Activated CD4-positive, alpha-beta memory T cell treated with anti-CD3 and anti-CD28 coated beads for 36 hours (primary cell): Measurements from ENCODE around the gene FIGNL2. TPM values are rescaled to one million over a fixed set of nuclear protein-coding genes. Genes with fewer than 3 reads are reported as not detected.

Source experiments
- CTCF ChIA-PET: fragments of 350-600 bp; sonication (Branson Sonifier 250); formaldehyde crosslinking; loops from one replicate; lab custom pipeline; 2021; ENCODE audit warnings: antibody characterized with exemption, inconsistent platforms; lab: Charles Lee
- POLR2A ChIA-PET: fragments of 350-600 bp; sonication (Branson Sonifier 250); formaldehyde crosslinking; loops from one replicate; lab custom pipeline; 2021; ENCODE audit warnings: antibody characterized with exemption; lab: Charles Lee
- DNase-seq: peaks from one replicate; pipeline ENCODE4 v3.0.0-alpha.2; 2020
- H3K27ac Mint-ChIP-seq: one replicate; pipeline ENCODE4 v1.8.0; 2021; ENCODE audit warnings: mixed read lengths
- H3K27me3 Mint-ChIP-seq: one replicate; pipeline ENCODE4 v1.8.0; 2021; ENCODE audit warnings: mixed read lengths
- H3K36me3 Mint-ChIP-seq: one replicate; pipeline ENCODE4 v1.8.0; 2021; ENCODE audit warnings: mixed read lengths
- H3K4me1 Mint-ChIP-seq: one replicate; pipeline ENCODE4 v1.8.0; 2021; ENCODE audit warnings: low read depth, mixed read lengths
- H3K4me3 Mint-ChIP-seq: one replicate; pipeline ENCODE4 v1.8.0; 2021; ENCODE audit warnings: mild to moderate bottlenecking, mixed read lengths
- H3K9me3 Mint-ChIP-seq: one replicate; pipeline ENCODE4 v1.8.0; 2021; ENCODE audit warnings: mixed read lengths
- intact Hi-C: fragments of 100-400 bp; cut with micrococcal nuclease; formaldehyde crosslinking; loops from one replicate; pipeline ENCODE4 v1.15.1; 2023
- total RNA-seq, 2 experiments: library from RNA; stranded (reverse); gene quantifications; one replicate each; pipeline ENCODE4 v1.2.3, GENCODE V29; 2021

FIGNL2 gene
- total RNA-seq, 2 experiments from 2014 or later, result 0.29 to 0.31 TPM

- intact Hi-C loops, result no loop called here
- ChIA-PET POLR2A (no interaction called here), CTCF (interaction anchor here (0.9 to 2.6 kb wide), 3 partner anchors 56 to 398 kb away, joined by 3 to 18 read pairs (median 3); no protein-coding TSS in a partner anchor)
- H3K27ac Mint-ChIP-seq, result no peak overlapping the region
- no peaks in the 10 kb centered on the region for H3K9me3 Mint-ChIP-seq
- H3K27me3 Mint-ChIP-seq, result peaks cover 3% of the 10 kb centered on the region
- no peak for DNase-seq
- H3K36me3 Mint-ChIP-seq, result no peaks in the 10 kb centered on the region
- H3K4me1 Mint-ChIP-seq, result peaks cover 19% of the 10 kb centered on the region
- no peak overlapping the region for H3K4me3 Mint-ChIP-seq
These were observed 29.8 kb downstream of the FIGNL2 start for GRCh38 chr12:51818566-51819300.

- POLR2A ChIA-PET, result no interaction called here
- no peaks in the 10 kb centered on the region for H3K36me3 Mint-ChIP-seq
- no peak for DNase-seq
- CTCF ChIA-PET, result no interaction called here
- H3K4me3 Mint-ChIP-seq, result no peak overlapping the region
- intact Hi-C loops, result no loop called here
- peaks cover 3% of the 10 kb centered on the region for H3K27me3 Mint-ChIP-seq
- H3K9me3 Mint-ChIP-seq, result no peaks in the 10 kb centered on the region
- peaks cover 17% of the 10 kb centered on the region for H3K4me1 Mint-ChIP-seq
- no peak overlapping the region for H3K27ac Mint-ChIP-seq
These were observed 30.4 kb downstream of the FIGNL2 start for GRCh38 chr12:51818086-51818485.

- CTCF ChIA-PET, result interaction anchor here (1.3 to 1.4 kb wide), 2 partner anchors 11 to 58 kb away, joined by 4 to 6 read pairs; no protein-coding TSS in a partner anchor
- no peak for DNase-seq
- H3K27me3 Mint-ChIP-seq, result peaks cover 3% of the 10 kb centered on the region
- peaks cover 13% of the 10 kb centered on the region for H3K4me1 Mint-ChIP-seq
- H3K4me3 Mint-ChIP-seq, result no peak overlapping the region
- H3K36me3 Mint-ChIP-seq, result no peaks in the 10 kb centered on the region
- POLR2A ChIA-PET, result no interaction called here
- intact Hi-C loops, result no loop called here
- no peaks in the 10 kb centered on the region for H3K9me3 Mint-ChIP-seq
- H3K27ac Mint-ChIP-seq, result no peak overlapping the region
These were observed 31.2 kb downstream of the FIGNL2 start for GRCh38 chr12:51817027-51817953.

GRCh38 chr12:51815571-51815970 lies 32.9 kb downstream of the FIGNL2 start:
- ChIA-PET POLR2A (no interaction called here), CTCF (interaction anchor here (1.8 to 2.1 kb wide), 2 partner anchors 394 to 396 kb away, joined by 5 to 8 read pairs; no protein-coding TSS in a partner anchor)
- Mint-ChIP-seq H3K36me3 (no peaks in the 10 kb centered on the region), H3K4me1 (peaks cover 13% of the 10 kb centered on the region), H3K27me3 (peaks cover 3% of the 10 kb centered on the region), H3K27ac (no peak overlapping the region), H3K4me3 (peak overlapping the region; percentile 54), H3K9me3 (no peaks in the 10 kb centered on the region)
- intact Hi-C loops, result no loop called here
- DNase-seq, result no peak

- Mint-ChIP-seq H3K9me3 (no peaks in the 10 kb centered on the region), H3K27ac (no peak overlapping the region), H3K36me3 (no peaks in the 10 kb centered on the region), H3K4me1 (peaks cover 8% of the 10 kb centered on the region), H3K27me3 (peaks cover 3% of the 10 kb centered on the region), H3K4me3 (peak overlapping the region; percentile 54)
- DNase-seq, result peak; percentile 78
- intact Hi-C loops, result no loop called here
- POLR2A ChIA-PET, result no interaction called here
- CTCF ChIA-PET, result interaction anchor here (0.7 to 3.4 kb wide), 16 partner anchors 9 to 395 kb away, joined by 3 to 31 read pairs (median 4); no protein-coding TSS in a partner anchor
These were observed 34.0 kb downstream of the FIGNL2 start for GRCh38 chr12:51814311-51815088.

- peaks cover 3% of the 10 kb centered on the region for H3K27me3 Mint-ChIP-seq
- no peaks in the 10 kb centered on the region for H3K36me3 Mint-ChIP-seq
- ChIA-PET CTCF (interaction anchor here (0.6 to 3.4 kb wide), 18 partner anchors 10 to 395 kb away, joined by 3 to 31 read pairs (median 4); no protein-coding TSS in a partner anchor), POLR2A (interaction anchor here (0.7 kb wide), 1 partner anchor 10 kb away, joined by 3 read pairs; no protein-coding TSS in a partner anchor)
- H3K4me3 Mint-ChIP-seq, result no peak overlapping the region
- DNase-seq, result no peak
- H3K27ac Mint-ChIP-seq, result no peak overlapping the region
- intact Hi-C loops, result no loop called here
- H3K4me1 Mint-ChIP-seq, result peaks cover 8% of the 10 kb centered on the region
- no peaks in the 10 kb centered on the region for H3K9me3 Mint-ChIP-seq
These were observed 34.6 kb downstream of the FIGNL2 start for GRCh38 chr12:51813931-51814310.

GRCh38 chr12:51812871-51813270 lies 35.6 kb downstream of the FIGNL2 start:
- H3K27ac Mint-ChIP-seq, result no peak overlapping the region
- H3K4me3 Mint-ChIP-seq, result no peak overlapping the region
- H3K4me1 Mint-ChIP-seq, result peaks cover 8% of the 10 kb centered on the region
- intact Hi-C loops, result no loop called here
- POLR2A ChIA-PET, result no interaction called here
- DNase-seq, result no peak
- CTCF ChIA-PET, result interaction anchor here (1.3 to 3.4 kb wide), 4 partner anchors 11 to 276 kb away, joined by 3 to 31 read pairs (median 6); no protein-coding TSS in a partner anchor
- H3K27me3 Mint-ChIP-seq, result peaks cover 3% of the 10 kb centered on the region
- H3K9me3 Mint-ChIP-seq, result no peaks in the 10 kb centered on the region
- H3K36me3 Mint-ChIP-seq, result no peaks in the 10 kb centered on the region

GRCh38 chr12:51811203-51812202 lies 37.0 kb downstream of the FIGNL2 start:
- DNase-seq, result no peak
- Mint-ChIP-seq H3K9me3 (no peaks in the 10 kb centered on the region), H3K27me3 (peaks cover 5% of the 10 kb centered on the region), H3K27ac (no peak overlapping the region), H3K4me3 (no peak overlapping the region), H3K4me1 (peaks cover 8% of the 10 kb centered on the region), H3K36me3 (no peaks in the 10 kb centered on the region)
- ChIA-PET POLR2A (no interaction called here), CTCF (interaction anchor here (3.4 kb wide), 1 partner anchor 12 kb away, joined by 31 read pairs; no protein-coding TSS in a partner anchor)
- intact Hi-C loops, result no loop called here

GRCh38 chr12:51809193-51809592 lies 39.3 kb downstream of the FIGNL2 start:
- Mint-ChIP-seq H3K4me1 (no peaks in the 10 kb centered on the region), H3K9me3 (no peaks in the 10 kb centered on the region), H3K4me3 (no peak overlapping the region), H3K27ac (no peak overlapping the region), H3K27me3 (peaks cover 1% of the 10 kb centered on the region), H3K36me3 (no peaks in the 10 kb centered on the region)
- DNase-seq, result no peak
- ChIA-PET CTCF (interaction anchor here (0.6 to 1.2 kb wide), 2 partner anchors 12 to 80 kb away, joined by 3 read pairs; no protein-coding TSS in a partner anchor), POLR2A (no interaction called here)
- intact Hi-C loops, result no loop called here

GRCh38 chr12:51806896-51807295 lies 41.6 kb downstream of the FIGNL2 start:
- no peaks in the 10 kb centered on the region for H3K9me3 Mint-ChIP-seq
- POLR2A ChIA-PET, result no interaction called here
- no peaks in the 10 kb centered on the region for H3K4me1 Mint-ChIP-seq
- peaks cover 1% of the 10 kb centered on the region for H3K27me3 Mint-ChIP-seq
- intact Hi-C loops, result no loop called here
- H3K36me3 Mint-ChIP-seq, result no peaks in the 10 kb centered on the region
- no peak for DNase-seq
- CTCF ChIA-PET, result no interaction called here
- no peak overlapping the region for H3K4me3 Mint-ChIP-seq
- H3K27ac Mint-ChIP-seq, result no peak overlapping the region
